Glomerular visceral epithelial cell (primary cell): Measurements from ENCODE around the gene RBM14.
"Not testable (repeated sequence)": the region's sequence is repeated elsewhere in the genome, so short reads cannot be mapped to it uniquely, and the experiment has no call there.

Experiments used
- DNase-seq: peaks from one replicate; pipeline ENCODE4 v3.0.0-alpha.2; 2016; ENCODE audit errors: extremely low spot score

RBM14 gene

DNA sequence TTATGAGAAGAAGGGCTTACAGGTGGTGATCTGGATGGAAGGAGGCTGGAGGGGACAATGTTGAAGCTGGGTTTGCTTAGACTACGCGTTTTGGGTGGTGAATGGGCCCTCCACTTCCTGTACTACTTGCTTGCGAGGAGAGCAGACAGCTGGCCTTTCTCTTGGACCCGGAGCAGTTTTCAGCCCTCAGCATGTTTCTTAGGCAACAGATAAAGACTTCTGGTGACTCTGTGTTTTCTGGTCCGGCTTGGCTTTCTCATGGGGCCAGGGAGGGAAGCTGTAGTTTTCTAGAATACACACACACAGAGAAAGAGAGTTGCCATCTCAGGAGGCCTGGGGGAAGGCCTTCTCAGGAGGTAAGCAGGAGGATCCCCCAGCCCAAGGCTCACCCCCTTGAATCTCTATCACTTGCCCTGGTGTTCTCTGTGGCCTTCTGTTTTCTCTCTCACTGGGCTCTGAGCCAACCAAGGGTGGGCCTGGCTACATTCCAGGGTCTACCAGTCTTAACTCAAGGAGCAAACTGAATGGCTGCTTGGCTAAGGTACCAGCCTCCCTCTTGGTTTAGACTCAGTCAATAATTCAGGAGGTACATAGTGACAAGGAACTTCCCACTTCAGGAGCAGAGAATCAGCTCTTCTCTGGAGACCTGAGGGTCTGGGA, 21.1 kb upstream of the RBM14 start:
- no peak for DNase-seq

GRCh38 chr11:66598993-66599392, 17.4 kb upstream of the RBM14 start:
- no peak for DNase-seq

DNA sequence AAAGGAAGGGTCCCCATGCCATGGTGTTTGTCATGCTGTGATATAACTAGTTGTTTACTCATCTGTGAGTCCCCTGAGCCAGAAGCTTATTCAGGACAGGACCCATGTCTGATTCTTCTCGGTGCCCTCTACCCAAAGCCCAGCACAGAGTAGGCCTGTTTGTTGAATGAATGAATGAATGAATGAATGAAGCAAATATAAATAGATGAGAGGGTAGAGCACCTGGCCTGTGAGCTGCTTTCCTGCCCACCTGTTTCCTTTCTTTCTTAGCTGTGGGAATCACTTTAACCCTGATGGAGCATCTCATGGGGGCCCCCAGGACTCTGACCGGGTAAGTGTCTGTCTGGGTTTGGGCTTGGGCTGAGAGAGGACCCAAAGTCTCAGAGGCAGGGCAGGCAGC, 16.2 kb upstream of the RBM14 start:
- no peak for DNase-seq

- DNase-seq = no peak
Observed at GRCh38 chr11:66600631-66601233, 15.7 kb upstream of the RBM14 start.

DNA sequence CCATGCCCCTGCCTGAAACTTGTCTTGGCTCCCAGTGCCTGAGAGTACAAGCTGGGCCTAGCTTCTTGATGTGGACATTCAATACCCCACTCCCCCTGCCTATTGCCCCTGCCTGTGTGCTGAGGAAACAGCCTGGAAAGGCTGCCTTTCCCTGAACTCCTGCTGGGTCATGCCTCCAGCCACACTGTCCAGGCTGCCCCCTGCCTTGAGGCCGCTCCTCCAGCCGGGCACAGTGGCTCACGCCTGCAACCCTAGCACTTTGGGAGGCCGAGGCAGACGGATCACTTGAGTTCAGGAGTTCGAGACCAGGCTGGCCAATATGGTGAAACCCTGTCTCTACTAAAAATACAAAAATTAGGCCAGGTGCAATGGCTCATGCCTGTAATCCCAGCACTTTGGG, 13.4 kb upstream of the RBM14 start:
- no peak for DNase-seq

- DNase-seq = no peak
Observed at GRCh38 chr11:66604155-66604554, 12.3 kb upstream of the RBM14 start.

GRCh38 chr11:66606608-66607007, 9.8 kb upstream of the RBM14 start:
- DNase-seq = not testable (repeated sequence)

DNA sequence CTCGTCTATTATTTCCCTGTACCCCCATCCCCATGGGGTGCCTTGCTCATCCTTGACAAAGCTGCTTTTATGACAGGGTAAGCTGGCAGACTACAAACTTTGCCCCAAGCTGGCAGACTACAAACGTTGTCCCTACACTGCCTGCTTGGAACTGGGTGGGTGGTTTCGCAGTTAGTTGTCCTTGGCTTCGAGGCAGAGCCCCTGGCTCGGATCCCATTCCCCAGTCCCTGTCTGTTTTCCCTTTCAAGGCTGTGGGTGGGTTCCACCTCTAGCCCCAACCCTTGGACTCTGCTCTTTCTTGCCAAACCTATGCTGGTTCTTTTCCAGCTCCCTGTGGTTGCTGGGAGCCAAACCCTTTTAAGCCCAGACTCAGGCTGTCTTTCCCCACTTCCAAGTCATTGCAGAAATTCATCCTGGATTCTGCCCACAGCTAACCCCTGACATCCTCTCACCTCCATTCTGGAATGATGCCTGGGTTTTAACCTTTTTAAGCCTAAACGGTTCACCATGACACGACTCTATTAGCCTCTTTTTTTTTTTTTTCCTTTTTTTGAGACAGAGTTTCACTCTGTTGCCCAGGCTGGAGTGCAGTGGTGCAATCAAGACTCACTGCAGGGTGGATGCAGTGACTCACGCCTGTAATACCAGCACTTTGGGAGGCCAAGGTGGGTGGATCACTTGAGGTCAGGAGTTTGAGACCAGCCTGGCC, 9.2 kb upstream of the RBM14 start:
- peak; percentile 70 for DNase-seq

GRCh38 chr11:66609721-66610617, 6.5 kb upstream of the RBM14 start:
- DNase-seq = no peak

GRCh38 chr11:66612458-66612857, 4.0 kb upstream of the RBM14 start:
- DNase-seq = no peak

- no peak for DNase-seq
Observed at GRCh38 chr11:66614073-66614472, 2.4 kb upstream of the RBM14 start.

DNA sequence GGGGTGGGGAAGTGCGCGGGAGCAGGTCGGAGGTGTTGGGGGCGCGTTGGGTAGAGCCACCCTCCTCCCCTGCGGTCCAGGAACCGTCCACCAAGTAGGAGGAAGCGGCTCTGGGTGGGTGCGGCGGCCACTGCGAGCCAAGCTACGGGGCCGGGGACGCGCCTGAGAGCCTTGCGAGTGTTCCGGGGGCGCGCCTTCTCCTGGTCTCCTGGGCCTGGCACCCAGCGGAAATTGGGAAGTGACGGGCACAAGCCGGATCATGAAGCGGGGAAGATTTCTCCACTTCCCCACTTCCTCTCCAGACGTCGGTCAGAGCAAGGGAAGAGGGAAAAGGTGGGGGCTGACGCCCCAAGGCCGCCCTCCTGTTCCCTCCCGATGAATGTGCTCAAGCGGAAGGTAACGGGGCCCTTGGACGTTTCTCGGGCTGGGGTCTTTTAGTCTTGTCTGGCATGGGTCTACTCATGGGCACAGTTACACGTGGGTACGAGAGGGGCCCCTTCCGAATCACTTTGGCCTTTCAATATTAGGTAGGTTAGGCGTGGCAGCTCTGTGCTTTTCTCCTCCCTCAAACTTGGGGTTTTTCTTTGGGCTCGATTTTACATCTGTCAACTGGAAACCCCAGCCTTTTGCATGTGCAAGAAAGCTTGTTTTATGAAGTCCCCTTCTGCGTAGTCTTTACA, 865 bp downstream of the RBM14 start:
- peak; percentile 51 for DNase-seq

- DNase-seq = peak; percentile 31
Observed at GRCh38 chr11:66619080-66619554, 2.7 kb downstream of the RBM14 start.

GRCh38 chr11:66624450-66624849, 8.0 kb downstream of the RBM14 start:
- DNase-seq = no peak

GRCh38 chr11:66625041-66625751, 8.8 kb downstream of the RBM14 start:
- DNase-seq = no peak

DNA sequence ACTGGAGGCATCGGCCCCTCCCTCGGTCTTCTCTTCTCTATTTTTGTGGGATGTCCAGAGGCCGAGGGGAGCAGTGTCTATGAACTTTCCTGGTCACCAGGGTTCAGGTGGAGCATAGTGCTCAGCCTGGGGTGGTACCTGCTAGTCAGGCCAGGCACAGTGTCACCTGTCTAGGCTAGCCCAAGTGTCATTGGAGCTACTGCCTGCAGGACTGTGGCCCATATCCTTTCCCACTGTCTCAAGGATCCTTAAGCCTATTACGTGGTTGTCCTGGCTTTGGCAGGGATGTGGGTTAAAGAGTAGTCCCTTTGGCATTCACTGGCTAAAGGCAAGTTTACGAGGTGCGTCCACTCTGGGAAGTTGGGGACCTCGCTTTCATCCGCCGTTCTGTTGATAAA, 9.3 kb downstream of the RBM14 start:
- no peak for DNase-seq

GRCh38 chr11:66626382-66626781, 10.0 kb downstream of the RBM14 start:
- no peak for DNase-seq

GRCh38 chr11:66626926-66627325, 10.5 kb downstream of the RBM14 start:
- no peak for DNase-seq

DNA sequence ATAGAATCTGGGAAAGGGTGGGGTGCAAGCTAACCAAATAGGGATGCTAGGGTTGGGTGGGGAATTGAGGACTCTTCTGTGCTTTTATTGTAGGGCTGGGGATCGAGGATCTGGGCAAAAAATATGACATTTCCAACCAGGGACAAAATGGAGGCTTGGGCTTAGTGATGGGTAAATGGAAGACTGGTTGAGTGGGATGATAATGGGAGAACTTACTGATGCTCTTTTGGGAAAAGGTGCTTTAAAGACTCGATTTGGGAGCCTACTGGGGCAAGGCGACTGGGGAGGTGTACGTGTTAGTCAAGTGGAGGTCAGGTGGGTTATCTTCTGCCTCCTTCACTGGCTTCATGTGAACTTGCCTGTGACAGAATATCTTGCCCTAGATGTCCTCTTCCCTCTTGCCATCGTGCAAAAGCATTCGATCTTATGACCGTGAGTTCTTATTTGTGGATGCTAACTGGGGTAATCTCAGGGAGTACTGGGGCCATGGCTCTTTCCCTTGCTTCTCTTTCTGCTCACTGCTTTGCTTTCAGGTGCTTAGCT, 11.7 kb downstream of the RBM14 start:
- DNase-seq = no peak

DNA sequence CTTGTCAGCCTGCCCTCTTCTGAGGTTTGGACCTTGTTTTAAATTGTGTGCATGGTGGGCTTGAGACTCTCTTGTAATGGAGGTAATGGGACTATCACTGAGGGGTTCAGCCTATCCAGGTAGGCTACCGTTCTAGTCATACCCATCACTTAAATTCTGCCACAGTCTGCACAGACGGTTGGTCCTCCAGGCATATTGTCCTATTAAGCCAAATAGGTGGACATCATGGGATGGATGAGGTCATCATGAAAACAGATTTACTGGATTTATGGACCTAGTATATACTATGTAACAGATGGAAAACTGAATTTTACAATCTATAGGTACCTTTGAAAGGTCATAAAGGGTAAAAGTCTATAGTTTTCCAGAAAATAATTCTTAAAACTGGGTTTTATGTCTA, 12.9 kb downstream of the RBM14 start:
- DNase-seq = no peak

GRCh38 chr11:66631883-66632282, 15.5 kb downstream of the RBM14 start:
- no peak for DNase-seq
